K562 (cell line): ENCODE measurements around the gene NPAS3. TPM values are rescaled to one million over a fixed set of nuclear protein-coding genes. Genes with fewer than 3 reads are reported as not detected.

Experiments
- CHD7 ChIP-seq: fragments of 200-600 bp; sonication (generic); IDR thresholded peaks from one replicate; pipeline ENCODE4 v1.6.1; 2012; ENCODE audit warnings: mild to moderate bottlenecking, low read depth, low read length, inconsistent platforms
- EP300 ChIP-seq: IDR thresholded peaks from 2 replicates; pipeline ENCODE4 v1.6.1; 2012; ENCODE audit warnings: low read length, improper control_type of control experiment
- MAFG ChIP-seq: fragments of 450-650 bp; conservative IDR thresholded peaks from 2 replicates; pipeline ENCODE4 v1.6.1; 2016; ENCODE audit warnings: missing genetic modification characterization, missing compliant biosample characterization
- MAFK ChIP-seq: IDR thresholded peaks from 2 replicates; pipeline ENCODE4 v1.6.1; 2011; ENCODE audit warnings: low read length, improper control_type of control experiment
- MBD1 ChIP-seq: fragments of 250-450 bp; sonication (Bioruptor Pico); IDR thresholded peaks from 2 replicates; pipeline ENCODE4 v1.8.0; 2022; ENCODE audit warnings: inconsistent platforms
- MLLT1 ChIP-seq, 2 experiments: fragments of 450-650 bp; IDR thresholded peaks; 2 replicates each; pipeline ENCODE4 v1.6.1; 2016
- NCOR1 ChIP-seq: fragments of 450-650 bp; IDR thresholded peaks from 2 replicates; pipeline ENCODE4 v1.6.1; 2016; ENCODE audit warnings: mild to moderate bottlenecking, moderate library complexity
- RBBP5 ChIP-seq: fragments of 200-600 bp; sonication (generic); IDR thresholded peaks from 2 replicates; pipeline ENCODE4 v1.6.1; 2012; ENCODE audit warnings: borderline replicate concordance, mild to moderate bottlenecking, low read length, control low read depth, inconsistent platforms; ENCODE audit not compliant: insufficient read depth, poor library complexity, severe bottlenecking
- RBM39 ChIP-seq: fragments of 200-400 bp; formaldehyde crosslinking; optimal IDR thresholded peaks from 2 replicates; pipeline ENCODE3; 2018; ENCODE audit warnings: low read depth, low read length
- TEAD2 ChIP-seq: fragments of 450-650 bp; IDR thresholded peaks from 2 replicates; pipeline ENCODE4 v1.6.1; 2016; ENCODE audit warnings: missing genetic modification characterization, control low read depth, missing compliant biosample characterization
- ZNF584 ChIP-seq: fragments of 200-800 bp; sonication (Bioruptor generic); IDR thresholded peaks from 2 replicates; pipeline ENCODE4 v1.6.1; 2016; ENCODE audit warnings: low read depth, mild to moderate bottlenecking, missing genetic modification characterization, missing compliant biosample characterization
- polyA plus RNA-seq, 8 experiments: library from polyadenylated mRNA; depleted of rRNA in 4 of 8; stranded (reverse) in 5 of 8; unstranded in 3 of 8; fragments of >200 nt; fragmentation: Nextera tagmentation in 2 of 8; fragmentation: Illumina TruSeq in 1 of 8; extraction: Ambion mirVana in 2 of 8; extraction: Trizol in 1 of 8; gene quantifications; 2 replicates each; pipeline versions ENCODE4 v1.2.1 to v1.2.3, GENCODE V29; 2011 to 2014; ENCODE audit warnings: inconsistent platforms in 1 of 8, missing spikeins in 1 of 8
- total RNA-seq, 7 experiments: library from RNA; depleted of rRNA in 6 of 7; stranded (reverse); fragments of >200 nt in 6 of 7; fragmentation: Illumina TruSeq in 2 of 7; extraction: Trizol in 2 of 7; gene quantifications; 2 replicates each; pipeline versions ENCODE4 v1.2.1 to v1.2.3, GENCODE V29; 2011 to 2021; ENCODE audit warnings: low replicate concordance in 1 of 7

Gene NPAS3
- total and polyA plus RNA-seq, 9 of the 15 experiments (the other 6 are each of a cell fraction or from before 2014, with no cell fraction given), result 0.04 TPM; not detected in 8

GRCh38 chr14:33652566-33653307 lies 714.1 kb downstream of the NPAS3 start (continued):
- TF ChIP-seq CHD7 (no peak), TEAD2 (tag) (no peak), RBBP5 (no peak), MBD1 (CRISPR knock-in tag) (no peak), EP300 (0 out of 2 replicates have a peak, but pooled peaks have one; percentile 37), ZNF584 (CRISPR knock-in tag) (0 out of 2 replicates have a peak, but pooled peaks have one; percentile 65), MAFG (tag) (peak; percentile 86), NCOR1 (peak; percentile 61), RBM39 (no peak), MLLT1 (IDR thresholded peaks at IDR 0.05) (no peak), MAFK (no peak; the same call in 1 of the 2 replicates)
